HG03103 (cell line): Measurements from ENCODE around the gene PCK2.

ENCODE experiments used
- ATAC-seq: cut with Tn5 transposase; IDR thresholded peaks from one replicate; pipeline ENCODE4 v1.9.1; 2021; ENCODE audit warnings: low read depth; ENCODE audit not compliant: unreplicated experiment

PCK2 gene

GRCh38 chr14:24113801-24114531 is 19.9 kb downstream of the PCK2 start:
- peak; percentile 22 for ATAC-seq

- peak; percentile 72 for ATAC-seq
Measured at GRCh38 chr14:24114532-24115421, 20.7 kb downstream of the PCK2 start, which contains the start of the genes DCAF11 and NRL. Gene DCAF11, plus strand, starts transcription at chr14:24114777. Its CDS starts 818 bp downstream, at chr14:24115595. Gene NRL, minus strand, starts transcription at chr14:24114949. Its CDS starts 32,101 bp downstream, at chr14:24082848.

GRCh38 chr14:24115422-24116127 is 21.5 kb downstream of the PCK2 start:
- no peak for ATAC-seq

GRCh38 chr14:24116128-24116814 is 22.2 kb downstream of the PCK2 start:
- no peak for ATAC-seq

GRCh38 chr14:24117179-24117578 is 23.1 kb downstream of the PCK2 start:
- ATAC-seq: no peak

- ATAC-seq: no peak
Measured at GRCh38 chr14:24119691-24120090, 25.6 kb downstream of the PCK2 start.

GRCh38 chr14:24121210-24121609 is 27.1 kb downstream of the PCK2 start:
- ATAC-seq: no peak

- ATAC-seq: no peak
Measured at GRCh38 chr14:24122416-24122815, 28.3 kb downstream of the PCK2 start.

- no peak for ATAC-seq
Measured at GRCh38 chr14:24122898-24123297, 28.8 kb downstream of the PCK2 start.

GRCh38 chr14:24123424-24124417 is 29.6 kb downstream of the PCK2 start:
- no peak for ATAC-seq

GRCh38 chr14:24126939-24127338 is 32.8 kb downstream of the PCK2 start:
- ATAC-seq: no peak

- ATAC-seq: no peak
Measured at GRCh38 chr14:24127673-24128072, 33.6 kb downstream of the PCK2 start.

- ATAC-seq: no peak
Measured at GRCh38 chr14:24129410-24129998, 35.4 kb downstream of the PCK2 start.

GRCh38 chr14:24130380-24130716 is 36.2 kb downstream of the PCK2 start, which contains the start of gene FITM1:
Gene FITM1, plus strand, starts transcription at chr14:24130659. Its CDS starts 905 bp downstream, at chr14:24131564.
- no peak for ATAC-seq

- no peak for ATAC-seq
Measured at GRCh38 chr14:24130717-24131548, 36.8 kb downstream of the PCK2 start.

GRCh38 chr14:24131549-24131966 is 37.4 kb downstream of the PCK2 start:
- no peak for ATAC-seq

- no peak for ATAC-seq
Measured at GRCh38 chr14:24132061-24132685, 38.1 kb downstream of the PCK2 start.
